GM21526 (cell line): ENCODE measurements around the gene KLHL40.
"Not testable (repeated sequence)": the region's sequence is repeated elsewhere in the genome, so short reads cannot be mapped to it uniquely, and the experiment has no call there.

Experiments
- ATAC-seq: cut with Tn5 transposase; IDR thresholded peaks from one replicate; pipeline ENCODE4 v1.9.1; 2021; ENCODE audit warnings: moderate library complexity; ENCODE audit not compliant: unreplicated experiment, low FRiP score

The KLHL40 gene

DNA sequence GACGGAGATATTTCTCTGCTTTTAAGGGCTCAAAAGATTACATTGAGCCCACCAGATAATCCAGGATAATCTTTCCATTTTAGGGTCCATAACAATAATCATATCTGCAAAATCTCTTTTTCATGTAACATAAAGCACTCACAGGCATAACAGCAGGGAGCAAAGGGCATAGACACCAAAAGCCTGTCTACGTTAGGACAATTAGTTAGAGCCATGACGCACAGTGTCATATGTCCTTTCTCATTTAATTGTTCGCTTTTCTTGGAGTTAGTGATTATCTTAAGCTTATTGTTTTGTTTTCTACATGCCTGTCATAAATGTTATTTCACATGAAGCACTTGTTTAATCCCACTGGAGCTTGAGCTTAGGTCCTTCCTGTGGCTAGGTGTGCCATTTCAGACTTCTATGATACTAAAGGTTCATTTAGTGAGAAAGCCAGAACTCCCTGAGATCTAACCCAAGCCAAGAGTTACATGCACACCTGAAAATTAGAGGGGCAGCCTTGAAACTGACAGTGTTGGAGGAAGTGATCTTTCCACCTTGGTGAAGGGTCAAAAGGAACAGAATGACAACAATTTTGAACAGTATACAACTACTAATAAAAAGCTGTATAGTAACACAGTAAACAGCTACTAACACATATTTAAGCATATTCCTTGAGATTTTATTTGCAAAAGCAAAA lies 29.0 kb downstream of the KLHL40 start:
- ATAC-seq = no peak

GRCh38 chr3:42717306-42717705 lies 32.0 kb downstream of the KLHL40 start:
- no peak for ATAC-seq

- no peak for ATAC-seq
Measured at GRCh38 chr3:42718338-42718737, 33.0 kb downstream of the KLHL40 start.

DNA sequence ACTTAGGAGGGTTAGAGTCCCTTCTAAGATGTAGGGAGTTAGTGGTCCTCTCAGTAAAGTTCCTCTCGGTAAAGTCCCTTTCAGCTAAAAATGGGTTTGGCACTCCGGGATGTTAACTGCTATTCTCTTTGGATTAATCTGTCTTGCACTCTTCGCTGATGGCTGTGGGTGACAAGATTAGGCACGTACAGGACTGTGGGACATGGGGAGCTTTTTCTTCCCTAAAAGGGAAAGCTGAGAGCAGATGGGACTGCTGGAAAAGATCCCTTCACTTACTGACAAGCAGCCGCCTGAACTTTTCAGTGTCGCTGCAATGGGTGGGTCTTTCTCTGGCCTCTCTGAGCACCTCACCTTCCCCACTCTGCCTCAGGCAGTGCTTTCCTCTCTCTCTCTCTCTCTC lies 33.7 kb downstream of the KLHL40 start:
- no peak for ATAC-seq

DNA sequence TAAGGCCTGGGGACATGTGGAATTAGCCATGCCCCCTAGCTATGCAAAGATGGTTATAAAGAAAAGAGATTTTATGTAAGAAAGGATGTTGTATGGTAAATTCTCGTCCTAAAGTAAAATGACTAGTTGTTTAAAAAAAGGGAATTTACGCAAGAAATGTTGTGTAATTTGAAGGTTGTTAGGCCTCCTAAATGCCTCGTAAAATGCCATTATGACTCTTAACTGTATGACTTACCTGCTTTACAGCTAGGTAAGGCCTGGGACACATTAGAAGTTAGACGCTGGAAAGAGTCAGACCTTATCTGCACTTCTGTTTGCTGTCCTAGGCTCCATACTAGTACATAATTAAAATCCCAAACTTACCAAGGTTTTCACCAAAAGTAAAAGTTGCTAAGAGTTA lies 34.8 kb downstream of the KLHL40 start:
- no peak for ATAC-seq

DNA sequence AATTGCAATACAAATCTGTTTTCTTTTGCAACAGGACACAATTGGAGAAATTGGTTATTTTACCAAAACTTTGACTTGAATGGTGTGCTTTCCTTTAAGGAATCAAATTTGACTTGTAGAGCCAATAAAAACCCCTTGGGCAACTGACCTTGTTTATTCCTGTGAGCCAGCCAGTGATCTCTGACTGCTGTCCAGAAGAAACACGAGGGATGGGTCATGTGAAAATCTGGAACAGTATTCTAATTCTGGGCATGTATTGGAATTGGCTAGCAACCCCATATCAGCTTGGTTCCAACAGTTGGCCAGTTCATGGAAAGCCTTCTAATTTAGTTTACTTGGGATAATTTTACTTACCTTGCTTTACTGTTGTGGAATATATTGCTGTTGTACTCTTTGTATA lies 36.4 kb downstream of the KLHL40 start:
- ATAC-seq = no peak

DNA sequence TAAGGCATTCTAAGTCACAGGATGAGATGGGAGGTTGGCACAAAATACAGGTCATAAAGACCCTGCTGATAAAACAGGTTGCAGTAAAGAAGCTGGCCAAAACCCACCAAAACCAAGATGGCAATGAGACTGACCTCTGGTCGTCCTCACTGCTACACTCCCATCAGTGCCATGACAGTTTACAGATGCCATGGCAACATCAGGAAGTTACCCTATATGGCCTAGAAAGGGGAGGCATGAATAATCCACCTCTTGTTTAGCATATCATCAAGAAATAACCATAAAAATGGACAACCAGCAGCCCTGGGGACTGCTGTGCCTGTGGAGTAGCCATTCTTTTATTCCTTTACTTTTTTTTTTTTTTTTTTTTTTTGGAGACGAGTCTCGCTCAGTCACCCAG lies 37.1 kb downstream of the KLHL40 start:
- ATAC-seq = not testable (repeated sequence)

DNA sequence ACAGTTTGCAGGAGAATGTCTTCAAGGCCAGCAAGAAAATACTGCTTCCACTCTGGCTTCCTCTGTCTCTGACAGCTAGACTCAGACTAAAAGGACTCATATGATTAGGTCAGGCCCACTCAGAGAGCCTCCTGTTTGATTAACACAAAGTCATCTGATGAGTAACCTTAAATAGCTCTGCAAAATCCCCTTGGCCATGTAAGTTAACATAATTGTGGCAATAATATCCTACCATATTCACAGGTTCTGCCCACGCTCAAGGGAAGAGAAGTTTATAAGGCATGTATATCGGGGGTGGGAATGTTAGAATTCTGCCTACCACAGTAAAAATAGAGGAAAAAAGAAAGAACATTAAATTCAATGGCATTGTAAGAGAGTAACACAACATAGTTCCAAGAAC lies 37.9 kb downstream of the KLHL40 start:
- no peak for ATAC-seq

DNA sequence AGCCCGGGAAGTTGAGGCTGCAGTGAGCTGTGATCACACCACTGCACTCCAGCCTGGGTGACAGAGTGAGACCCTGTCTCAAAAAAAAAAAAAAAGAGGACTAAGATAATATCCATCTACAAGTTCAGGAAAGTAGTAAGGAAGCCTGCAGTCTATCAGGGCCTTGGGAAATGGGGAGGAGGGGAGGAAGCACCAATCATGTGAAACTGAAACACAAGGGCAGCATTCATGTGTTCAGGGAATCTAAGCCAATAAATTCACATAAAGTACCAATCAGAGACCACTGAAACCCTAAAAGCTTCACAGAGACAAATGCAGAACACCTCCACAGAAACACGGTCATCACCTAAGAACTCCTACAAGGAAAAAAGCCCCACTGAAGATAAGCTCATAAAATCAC lies 40.1 kb downstream of the KLHL40 start:
- no peak for ATAC-seq

GRCh38 chr3:42728056-42728455 lies 42.7 kb downstream of the KLHL40 start:
- no peak for ATAC-seq

DNA sequence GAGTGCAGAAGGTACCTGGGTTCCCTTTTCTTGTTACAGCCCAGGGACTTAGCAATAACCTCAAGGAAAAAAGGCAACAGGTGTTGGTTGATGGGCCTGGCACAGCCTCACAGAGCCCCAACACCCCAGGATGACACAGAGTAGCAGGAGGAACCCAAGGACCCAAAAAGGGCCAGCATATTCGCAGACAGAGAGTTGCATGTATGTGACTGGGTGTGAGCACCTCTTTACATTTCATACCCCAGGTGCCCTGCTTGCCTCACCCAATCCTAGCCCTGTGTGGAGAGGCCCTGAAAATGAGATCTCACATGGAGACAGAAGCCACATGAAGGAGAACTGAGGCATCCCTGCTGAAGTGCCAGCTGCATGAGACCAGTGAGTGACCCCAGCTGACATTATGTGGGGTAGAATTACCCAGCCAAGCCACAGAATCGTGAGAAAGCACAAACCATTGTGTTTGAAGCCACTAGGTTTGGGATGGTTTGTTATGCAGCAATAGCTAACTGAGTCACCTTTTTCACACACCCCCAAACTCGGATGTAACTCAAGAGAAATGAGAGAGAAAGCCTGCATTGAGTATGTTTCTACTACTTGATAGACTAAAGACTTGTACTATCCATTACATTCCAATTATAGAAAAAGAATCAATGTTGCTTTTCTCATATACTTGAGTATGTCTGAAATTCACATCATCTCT lies 43.5 kb downstream of the KLHL40 start:
- ATAC-seq = no peak

GRCh38 chr3:42729404-42730145 lies 44.2 kb downstream of the KLHL40 start:
- ATAC-seq = no peak

DNA sequence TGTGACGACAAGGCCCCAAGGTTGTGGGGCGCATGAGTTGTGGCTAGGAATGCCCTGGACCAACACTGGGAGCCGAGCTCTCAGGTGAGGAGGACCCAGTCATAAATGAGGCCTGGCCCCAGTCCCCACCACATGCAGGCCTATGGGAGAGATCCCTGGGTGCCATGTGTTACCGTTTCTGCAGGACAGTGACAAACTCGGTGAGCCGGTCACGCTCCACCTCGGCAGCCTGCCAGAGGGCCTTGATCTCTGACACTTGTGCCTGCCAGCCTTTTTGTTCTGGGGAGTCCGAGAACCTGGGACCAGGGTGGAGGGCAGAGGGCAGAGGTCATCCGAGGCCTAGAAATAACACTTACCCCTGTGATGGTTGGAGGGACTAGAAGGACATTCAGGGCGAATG lies 45.0 kb downstream of the KLHL40 start:
- no peak for ATAC-seq

DNA sequence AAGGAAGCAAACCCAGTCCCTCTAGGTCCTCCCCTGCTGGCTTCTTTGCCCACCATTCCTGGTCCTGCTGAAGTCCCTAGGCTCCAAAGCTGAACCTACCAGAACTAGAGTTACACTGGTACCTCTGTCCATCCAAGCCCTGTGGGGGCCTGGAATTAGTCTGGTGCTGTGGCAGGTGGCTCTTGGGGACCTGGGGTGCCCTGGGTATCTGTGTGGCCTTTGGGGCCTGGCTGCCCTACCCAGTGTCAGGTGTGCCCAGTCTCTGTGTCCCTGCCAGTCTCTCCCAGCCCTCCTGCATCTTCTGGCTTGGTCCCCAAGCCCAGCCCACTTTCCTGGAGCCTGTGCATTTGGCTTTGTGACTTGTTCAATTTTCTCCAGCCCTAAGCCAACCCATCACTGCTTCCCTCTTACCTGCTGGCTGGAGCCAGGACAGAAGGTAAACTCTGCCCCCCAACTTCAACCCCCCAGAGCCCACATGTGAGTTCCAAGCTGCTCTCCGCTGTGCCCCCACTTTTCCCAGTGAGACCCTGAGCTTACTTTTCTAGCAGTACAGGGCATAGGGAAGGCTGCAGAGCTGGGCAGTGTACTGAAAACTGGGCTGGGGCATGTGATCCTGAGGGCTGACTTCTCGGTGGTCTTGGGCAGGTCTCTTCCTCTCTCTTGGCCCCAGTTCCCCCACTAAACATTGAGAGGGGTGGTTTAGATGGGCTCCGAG lies 45.5 kb downstream of the KLHL40 start:
- ATAC-seq = no peak

- no peak for ATAC-seq
Measured at GRCh38 chr3:42731476-42732195, 46.3 kb downstream of the KLHL40 start.

DNA sequence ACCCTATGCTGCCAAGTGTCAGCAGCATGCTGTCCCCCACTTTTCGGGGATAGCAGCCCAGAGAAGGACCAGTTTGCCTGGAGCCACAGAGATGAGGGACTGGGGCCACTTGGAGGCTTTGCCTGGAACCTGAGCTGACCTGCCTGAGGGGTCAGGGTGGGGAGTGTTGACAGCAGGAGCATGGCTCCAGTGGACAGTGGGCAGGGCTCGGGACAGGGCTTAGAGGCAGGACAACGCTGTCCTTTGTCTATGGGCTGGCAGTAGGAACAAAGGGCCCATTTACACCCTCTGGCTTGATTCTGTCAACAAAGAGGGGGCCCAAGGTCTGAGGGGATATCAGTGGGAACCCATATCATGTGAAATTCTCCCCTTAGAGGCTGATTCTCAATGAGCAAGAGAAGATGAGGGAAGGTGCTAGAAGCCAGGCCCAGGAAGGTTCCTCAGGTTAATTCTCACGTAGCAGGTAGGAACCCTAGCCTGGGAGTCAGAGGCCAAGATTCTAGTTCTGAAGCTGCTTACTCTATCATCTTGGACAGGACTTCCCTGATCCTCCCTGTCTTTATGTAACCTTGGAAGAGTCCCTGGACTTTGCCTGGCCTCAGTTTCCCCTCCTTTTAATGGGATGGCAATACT lies 47.0 kb downstream of the KLHL40 start:
- no peak for ATAC-seq

DNA sequence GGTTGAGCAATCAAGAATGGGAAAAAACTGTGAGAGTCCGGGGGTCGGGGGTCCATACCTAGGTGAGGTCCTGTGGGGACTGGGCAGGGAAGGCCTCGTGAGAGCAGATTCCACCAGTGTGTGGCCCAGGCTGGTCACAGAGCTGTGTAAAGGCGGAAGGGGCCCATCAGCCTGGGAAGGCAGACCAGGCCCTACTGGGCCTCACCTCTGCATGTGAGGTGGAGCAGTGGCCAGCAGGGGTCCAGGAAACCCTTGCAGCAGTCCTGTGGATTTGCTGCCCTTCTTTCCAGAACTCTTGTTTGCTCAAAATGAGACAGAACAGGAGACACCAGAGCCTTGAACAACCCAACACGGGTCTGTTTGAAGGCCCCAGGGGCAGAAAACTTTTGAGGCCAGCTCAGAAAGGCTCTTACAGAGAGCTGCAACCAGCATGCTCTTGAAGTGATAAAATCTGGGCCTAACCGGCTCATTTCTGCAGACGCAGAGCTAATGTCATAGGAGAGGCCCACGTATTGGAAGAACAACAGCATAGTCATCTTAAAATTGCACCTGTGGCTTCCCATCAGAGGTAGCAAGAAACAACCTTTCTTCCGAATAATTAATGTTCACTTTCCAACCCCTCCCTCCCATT lies 47.6 kb downstream of the KLHL40 start:
- no peak for ATAC-seq

DNA sequence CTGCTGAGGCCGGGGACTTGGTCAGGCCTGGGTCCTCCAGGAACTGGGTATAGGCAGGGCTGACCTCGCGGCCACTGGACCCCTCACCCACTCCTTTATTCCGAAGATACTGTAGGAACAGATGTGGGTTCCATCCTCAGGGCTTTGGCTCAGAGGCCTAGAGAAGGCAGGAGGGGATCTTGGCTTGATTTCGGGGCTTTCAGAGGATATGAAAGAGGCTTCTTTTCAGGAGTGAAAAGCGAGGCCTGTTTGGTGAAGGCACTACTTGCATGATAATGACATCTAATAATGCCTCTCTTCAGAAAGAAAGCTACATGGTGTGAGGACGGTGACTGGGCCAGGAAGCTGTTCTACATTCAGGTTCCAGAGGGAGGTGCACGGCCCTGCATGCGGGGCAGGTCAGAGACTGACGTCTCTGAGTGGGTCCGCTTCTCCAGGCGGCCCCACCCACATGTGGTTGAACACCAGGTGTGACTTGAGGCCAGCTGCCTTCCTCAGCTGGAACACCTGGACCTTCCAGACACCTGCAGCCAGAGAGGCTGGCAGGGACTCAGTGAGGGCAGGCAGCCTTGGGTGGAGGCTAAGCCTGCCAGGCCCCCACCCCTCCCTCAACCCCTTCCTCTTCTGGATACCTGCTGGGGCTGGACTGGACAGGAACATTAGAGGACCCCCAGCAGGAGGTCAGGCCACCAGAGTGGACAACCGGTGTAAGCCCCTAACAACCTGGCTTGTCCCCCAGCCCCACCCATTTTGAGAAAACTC lies 48.3 kb downstream of the KLHL40 start:
- no peak for ATAC-seq
